ENCODE data around the gene CEP55. TPM values are rescaled to one million over a fixed set of nuclear protein-coding genes. Genes with fewer than 3 reads are reported as not detected.
A peak's percentile ranks its signal among the peaks of the same experiment; 100 is the strongest.

CEP55 gene
- polyA plus RNA-seq (2013, experiment 1 of 2) = 28.3 TPM
- polyA plus RNA-seq (2013, experiment 2 of 2) = 35.5 TPM

GRCh38 chr10:93496322-93497041 lies at the start of gene CEP55:
Gene CEP55 (plus strand): TSS chr10:93496612. CDS start chr10:93500052, 3,440 bp downstream.
- Histone ChIP-seq H3K4me1 (ENCODE audit: control insufficient read depth, insufficient read depth, low read length, poor library complexity, severe bottlenecking) (no peaks in the 10 kb centered on the region), H3K27ac (ENCODE audit: low read depth, low read length, severe bottlenecking) (peak within 1 kb of the TSS; percentile 70), H3K9me3 (ENCODE audit: control insufficient read depth, low read length) (no peaks in the 10 kb centered on the region), H3K36me3 (ENCODE audit: control insufficient read depth, insufficient read depth, low read length) (peaks cover 3% of the 10 kb centered on the region), H3K4me3 (ENCODE audit: extremely low read depth, insufficient read depth, low read length, poor library complexity, severe bottlenecking) (peak within 1 kb of the TSS; percentile 73)
- 0 to 1% methylated on average over 49 to 62 of the region's 68 CpGs for WGBS, 2 experiments (ENCODE audit: insufficient coverage in 2 of 2)

- Histone ChIP-seq H3K9me3 (ENCODE audit: control insufficient read depth, low read length) (no peaks in the 10 kb centered on the region), H3K4me3 (ENCODE audit: extremely low read depth, insufficient read depth, low read length, poor library complexity, severe bottlenecking) (no peak overlapping the region), H3K27ac (ENCODE audit: low read depth, low read length, severe bottlenecking) (no peak overlapping the region), H3K4me1 (ENCODE audit: control insufficient read depth, insufficient read depth, low read length, poor library complexity, severe bottlenecking) (peaks cover 16% of the 10 kb centered on the region), H3K36me3 (ENCODE audit: control insufficient read depth, insufficient read depth, low read length) (peaks cover 49% of the 10 kb centered on the region)
- 69 to 83% methylated on average over 2 to 6 of the region's 6 CpGs for WGBS, 2 experiments (ENCODE audit: insufficient coverage in 2 of 2)
Observed at GRCh38 chr10:93447019-93447418, 49.4 kb upstream of the CEP55 start.

- 74 to 75% methylated on average over 3 of the region's 3 CpGs for WGBS, 2 experiments (ENCODE audit: insufficient coverage in 2 of 2)
- H3K4me3 ChIP-seq (ENCODE audit: extremely low read depth, insufficient read depth, low read length, poor library complexity, severe bottlenecking) = no peak overlapping the region
- peaks cover 16% of the 10 kb centered on the region for H3K4me1 ChIP-seq (ENCODE audit: control insufficient read depth, insufficient read depth, low read length, poor library complexity, severe bottlenecking)
- H3K27ac ChIP-seq (ENCODE audit: low read depth, low read length, severe bottlenecking) = no peak overlapping the region
- no peaks in the 10 kb centered on the region for H3K9me3 ChIP-seq (ENCODE audit: control insufficient read depth, low read length)
- peaks cover 54% of the 10 kb centered on the region for H3K36me3 ChIP-seq (ENCODE audit: control insufficient read depth, insufficient read depth, low read length)
Observed at GRCh38 chr10:93447970-93448369, 48.4 kb upstream of the CEP55 start.

GRCh38 chr10:93451244-93451947 lies 45.0 kb upstream of the CEP55 start:
- no peaks in the 10 kb centered on the region for H3K9me3 ChIP-seq (ENCODE audit: control insufficient read depth, low read length)
- 75% methylated on average over 4 of the region's 7 CpGs for WGBS, 2 experiments (ENCODE audit: insufficient coverage in 2 of 2)
- H3K36me3 ChIP-seq (ENCODE audit: control insufficient read depth, insufficient read depth, low read length) = peaks cover 50% of the 10 kb centered on the region
- no peak overlapping the region for H3K27ac ChIP-seq (ENCODE audit: low read depth, low read length, severe bottlenecking)
- H3K4me3 ChIP-seq (ENCODE audit: extremely low read depth, insufficient read depth, low read length, poor library complexity, severe bottlenecking) = no peak overlapping the region
- H3K4me1 ChIP-seq (ENCODE audit: control insufficient read depth, insufficient read depth, low read length, poor library complexity, severe bottlenecking) = peaks cover 4% of the 10 kb centered on the region

- no peak overlapping the region for H3K27ac ChIP-seq (ENCODE audit: low read depth, low read length, severe bottlenecking)
- WGBS, 2 experiments (ENCODE audit: insufficient coverage in 2 of 2) = 75 to 90% methylated on average over 1 to 2 of the region's 2 CpGs
- H3K4me3 ChIP-seq (ENCODE audit: extremely low read depth, insufficient read depth, low read length, poor library complexity, severe bottlenecking) = no peak overlapping the region
- peaks cover 57% of the 10 kb centered on the region for H3K36me3 ChIP-seq (ENCODE audit: control insufficient read depth, insufficient read depth, low read length)
- no peaks in the 10 kb centered on the region for H3K9me3 ChIP-seq (ENCODE audit: control insufficient read depth, low read length)
- peaks cover 4% of the 10 kb centered on the region for H3K4me1 ChIP-seq (ENCODE audit: control insufficient read depth, insufficient read depth, low read length, poor library complexity, severe bottlenecking)
Observed at GRCh38 chr10:93452143-93452542, 44.3 kb upstream of the CEP55 start.

- Histone ChIP-seq H3K4me3 (ENCODE audit: extremely low read depth, insufficient read depth, low read length, poor library complexity, severe bottlenecking) (no peak overlapping the region), H3K4me1 (ENCODE audit: control insufficient read depth, insufficient read depth, low read length, poor library complexity, severe bottlenecking) (peaks cover 16% of the 10 kb centered on the region), H3K27ac (ENCODE audit: low read depth, low read length, severe bottlenecking) (no peak overlapping the region), H3K36me3 (ENCODE audit: control insufficient read depth, insufficient read depth, low read length) (peaks cover 46% of the 10 kb centered on the region), H3K9me3 (ENCODE audit: control insufficient read depth, low read length) (no peaks in the 10 kb centered on the region)
- 100% methylated on average over 1 to 2 of the region's 2 CpGs for WGBS, 2 experiments (ENCODE audit: insufficient coverage in 2 of 2)
Observed at GRCh38 chr10:93454146-93454545, 42.3 kb upstream of the CEP55 start.

- H3K27ac ChIP-seq (ENCODE audit: low read depth, low read length, severe bottlenecking) = no peak overlapping the region
- H3K4me1 ChIP-seq (ENCODE audit: control insufficient read depth, insufficient read depth, low read length, poor library complexity, severe bottlenecking) = peaks cover 22% of the 10 kb centered on the region
- peaks cover 41% of the 10 kb centered on the region for H3K36me3 ChIP-seq (ENCODE audit: control insufficient read depth, insufficient read depth, low read length)
- 93 to 95% methylated on average over 2 of the region's 7 CpGs for WGBS, 2 experiments (ENCODE audit: insufficient coverage in 2 of 2)
- no peak overlapping the region for H3K4me3 ChIP-seq (ENCODE audit: extremely low read depth, insufficient read depth, low read length, poor library complexity, severe bottlenecking)
- no peaks in the 10 kb centered on the region for H3K9me3 ChIP-seq (ENCODE audit: control insufficient read depth, low read length)
Observed at GRCh38 chr10:93454736-93455135, 41.7 kb upstream of the CEP55 start.

- H3K27ac ChIP-seq (ENCODE audit: low read depth, low read length, severe bottlenecking) = no peak overlapping the region
- WGBS, 2 experiments (ENCODE audit: insufficient coverage in 2 of 2) = 93% methylated on average over 3 of the region's 7 CpGs; no CpG with 5 or more reads in 1 of the 2 experiments
- peaks cover 36% of the 10 kb centered on the region for H3K4me1 ChIP-seq (ENCODE audit: control insufficient read depth, insufficient read depth, low read length, poor library complexity, severe bottlenecking)
Observed at GRCh38 chr10:93456480-93456879, 39.9 kb upstream of the CEP55 start.

GRCh38 chr10:93457511-93457910 lies 38.9 kb upstream of the CEP55 start:
- no peak overlapping the region for H3K27ac ChIP-seq (ENCODE audit: low read depth, low read length, severe bottlenecking)
- peaks cover 26% of the 10 kb centered on the region for H3K36me3 ChIP-seq (ENCODE audit: control insufficient read depth, insufficient read depth, low read length)
- no peak overlapping the region for H3K4me3 ChIP-seq (ENCODE audit: extremely low read depth, insufficient read depth, low read length, poor library complexity, severe bottlenecking)
- H3K4me1 ChIP-seq (ENCODE audit: control insufficient read depth, insufficient read depth, low read length, poor library complexity, severe bottlenecking) = peaks cover 40% of the 10 kb centered on the region
- WGBS, 2 experiments (ENCODE audit: insufficient coverage in 2 of 2) = 92 to 100% methylated on average over 2 to 5 of the region's 8 CpGs
- no peaks in the 10 kb centered on the region for H3K9me3 ChIP-seq (ENCODE audit: control insufficient read depth, low read length)

More at GRCh38 chr10:93456480-93456879, 39.9 kb upstream of the CEP55 start:
- Histone ChIP-seq H3K9me3 (ENCODE audit: control insufficient read depth, low read length) (no peaks in the 10 kb centered on the region), H3K36me3 (ENCODE audit: control insufficient read depth, insufficient read depth, low read length) (peaks cover 36% of the 10 kb centered on the region), H3K4me3 (ENCODE audit: extremely low read depth, insufficient read depth, low read length, poor library complexity, severe bottlenecking) (no peak overlapping the region)

- Histone ChIP-seq H3K36me3 (ENCODE audit: control insufficient read depth, insufficient read depth, low read length) (peaks cover 26% of the 10 kb centered on the region), H3K9me3 (ENCODE audit: control insufficient read depth, low read length) (no peaks in the 10 kb centered on the region), H3K4me1 (ENCODE audit: control insufficient read depth, insufficient read depth, low read length, poor library complexity, severe bottlenecking) (peaks cover 42% of the 10 kb centered on the region), H3K27ac (ENCODE audit: low read depth, low read length, severe bottlenecking) (peak overlapping the region; percentile 97), H3K4me3 (ENCODE audit: extremely low read depth, insufficient read depth, low read length, poor library complexity, severe bottlenecking) (no peak overlapping the region)
- 30 to 36% methylated on average over 5 to 6 of the region's 6 CpGs for WGBS, 2 experiments (ENCODE audit: insufficient coverage in 2 of 2)
Observed at GRCh38 chr10:93458821-93459257, 37.6 kb upstream of the CEP55 start.

All from mesodermal cell (in vitro differentiated cells).